Esophagus muscularis mucosa (tissue), 4 donors: Measurements from ENCODE around the gene S1PR1. TPM values are rescaled to one million over a fixed set of nuclear protein-coding genes. Genes with fewer than 3 reads are reported as not detected.
A peak's percentile ranks its signal among the peaks of the same experiment; 100 is the strongest.
"Not testable (repeated sequence)": the region's sequence is repeated elsewhere in the genome, so short reads cannot be mapped to it uniquely, and the experiment has no call there.

Experiments
- DNase-seq: peaks from one replicate; pipeline ENCODE4 v3.0.0-alpha.2; 2017; ENCODE audit errors: extremely low spot score
- H3K27ac ChIP-seq, 4 donors: fragments of 200-600 bp; sonication (generic); replicated peaks in 1 of 4; 1 replicate in 3 of 4; 2 replicates in 1 of 4; pipeline ENCODE4 v1.5.1; 2016 to 2019; ENCODE audit warnings: mild to moderate bottlenecking in 1 of 4
- H3K27me3 ChIP-seq, 4 donors: fragments of 200-600 bp; sonication (generic); one replicate each; pipeline versions ENCODE4 v1.5.1 to v1.6.0; 2016 to 2019
- H3K36me3 ChIP-seq, 4 donors: fragments of 200-600 bp; sonication (generic); one replicate each; pipeline ENCODE4 v1.5.1; 2016 to 2019
- H3K4me1 ChIP-seq, 4 donors: fragments of 200-600 bp; sonication (generic); one replicate each; pipeline ENCODE4 v1.5.1; 2016 to 2019
- H3K4me3 ChIP-seq, 4 donors: fragments of 200-600 bp; sonication (generic); 1 replicate in 2 of 4; 2 replicates in 2 of 4; pipeline ENCODE4 v1.5.1; 2016 to 2019; ENCODE audit warnings: mild to moderate bottlenecking in 4 of 4, moderate library complexity in 1 of 4
- H3K9me3 ChIP-seq, 4 donors: fragments of 200-600 bp; sonication (generic); 1 replicate in 3 of 4; 2 replicates in 1 of 4; pipeline ENCODE4 v1.5.1; 2016 to 2019
- CTCF ChIP-seq, 3 experiments: fragments of 200-600 bp in 2 of 3; fragments of 450-650 bp in 1 of 3; sonication (generic) in 2 of 3; IDR thresholded peaks; one replicate each; pipeline ENCODE4 v1.5.1; 2017 to 2019; ENCODE audit warnings: antibody characterized with exemption in 3 of 3, mild to moderate bottlenecking in 2 of 3, moderate library complexity in 1 of 3
- EP300 ChIP-seq: sonication (generic); formaldehyde crosslinking; IDR thresholded peaks from one replicate; pipeline ENCODE4 v1.6.1; 2017; ENCODE audit warnings: antibody characterized with exemption
- POLR2A ChIP-seq: fragments of 450-650 bp; IDR thresholded peaks from one replicate; pipeline ENCODE4 v1.6.1; 2017; ENCODE audit warnings: antibody characterized with exemption, moderate library complexity, mild to moderate bottlenecking, low read depth
- POLR2AphosphoS5 ChIP-seq, 2 donors: sonication (generic); formaldehyde crosslinking; IDR thresholded peaks; one replicate each; pipeline ENCODE4 v1.6.1; 2017; ENCODE audit warnings: antibody characterized with exemption in 2 of 2
- WGBS: methylation state at CpG from one replicate; pipeline ENCODE4 v1.1.5; 2018; 5-methylcytosine and 5-hydroxymethylcytosine counted together
- intact Hi-C: fragments of 100-400 bp; cut with DNase I; formaldehyde crosslinking; loops from one replicate; pipeline ENCODE4 v1.15.1; 2023
- total RNA-seq, 4 donors: library from RNA; depleted of rRNA; stranded (reverse); fragments of >200 nt; gene quantifications; one replicate each; pipeline versions ENCODE4 v1.1.0 to v1.2.1, GENCODE V29; 2016

The S1PR1 gene
- 10 to 100 TPM; 17.9 to 98.5 (median 77.4) TPM for total RNA-seq

- H3K36me3 ChIP-seq, result peaks cover 0 to 27% (median 14%) of the 10 kb centered on the region in 4 donors
- TF ChIP-seq CTCF (IDR thresholded peaks at IDR 0.05), result no peak
- TF ChIP-seq POLR2AphosphoS5 (IDR thresholded peaks at IDR 0.05), result peak; percentile 79 to 81
- H3K27ac ChIP-seq, result peak within 1 kb of the TSS; percentile 82 to 87 (median 84)
- H3K4me3 ChIP-seq, result peak within 1 kb of the TSS; percentile 65 to 85 (median 71)
- peaks cover 0 to 3% (median 0%) of the 10 kb centered on the region in 4 donors for H3K27me3 ChIP-seq
- no peak for DNase-seq
- H3K4me1 ChIP-seq, result peaks cover 17 to 36% (median 30%) of the 10 kb centered on the region in 4 donors
- under 1% methylated on average over 40 of the region's 46 CpGs for WGBS
- intact Hi-C loops, result loop anchor here (5.0 kb wide), 2 partner anchors 51 to 209 kb away; partner anchors contain the start of gene DPH5
- no peaks in the 10 kb centered on the region for H3K9me3 ChIP-seq
Observed at GRCh38 chr1:101236516-101237228, at the start of gene S1PR1. S1PR1 (plus strand) TSS chr1:101237019; CDS start chr1:101238985, 1,966 bp downstream.

GRCh38 chr1:101187297-101187696 lies 49.5 kb upstream of the S1PR1 start:
- no peak for DNase-seq
- peaks cover 0 to 12% (median 2%) of the 10 kb centered on the region in 4 donors for H3K4me1 ChIP-seq
- TF ChIP-seq CTCF (IDR thresholded peaks at IDR 0.05) (no peak), POLR2AphosphoS5 (IDR thresholded peaks at IDR 0.05) (no peak), POLR2A (no peak), EP300 (no peak)
- H3K27me3 ChIP-seq, result no peaks in the 10 kb centered on the region
- intact Hi-C loops, result no loop called here
- no peaks in the 10 kb centered on the region for H3K36me3 ChIP-seq
- no peak overlapping the region for H3K27ac ChIP-seq
- no peak overlapping the region for H3K4me3 ChIP-seq
- no peaks in the 10 kb centered on the region for H3K9me3 ChIP-seq

- no peaks in the 10 kb centered on the region for H3K9me3 ChIP-seq
- no peaks in the 10 kb centered on the region for H3K27me3 ChIP-seq
- H3K36me3 ChIP-seq, result no peaks in the 10 kb centered on the region
- 72% methylated on average over 1 of the region's 1 CpG for WGBS
- peaks cover 0 to 12% (median 0%) of the 10 kb centered on the region in 4 donors for H3K4me1 ChIP-seq
- no peak for DNase-seq
- no peak overlapping the region for H3K27ac ChIP-seq
- TF ChIP-seq EP300 (no peak), CTCF (IDR thresholded peaks at IDR 0.05) (no peak), POLR2A (no peak), POLR2AphosphoS5 (IDR thresholded peaks at IDR 0.05) (no peak)
- no peak overlapping the region for H3K4me3 ChIP-seq
- intact Hi-C loops, result no loop called here
Observed at GRCh38 chr1:101188331-101188730, 48.5 kb upstream of the S1PR1 start.

GRCh38 chr1:101188968-101189367 lies 47.9 kb upstream of the S1PR1 start:
- H3K9me3 ChIP-seq, H3K27ac ChIP-seq, H3K4me3 ChIP-seq, DNase-seq, H3K27me3 ChIP-seq, H3K36me3 ChIP-seq, intact Hi-C loops: not testable (repeated sequence)
- peaks cover 0 to 12% (median 0%) of the 10 kb centered on the region in 4 donors for H3K4me1 ChIP-seq

GRCh38 chr1:101190441-101190840 lies 46.4 kb upstream of the S1PR1 start:
- Histone ChIP-seq H3K4me1 (peaks cover 0 to 12% (median 0%) of the 10 kb centered on the region in 4 donors), H3K27me3 (no peaks in the 10 kb centered on the region), H3K4me3 (no peak overlapping the region), H3K9me3 (no peaks in the 10 kb centered on the region), H3K27ac (no peak overlapping the region), H3K36me3 (no peaks in the 10 kb centered on the region)
- 74% methylated on average over 4 of the region's 4 CpGs for WGBS
- TF ChIP-seq EP300, result no peak
- TF ChIP-seq POLR2AphosphoS5 (IDR thresholded peaks at IDR 0.05), result no peak
- TF ChIP-seq CTCF (IDR thresholded peaks at IDR 0.05), result no peak
- no peak for TF ChIP-seq POLR2A
- no peak for DNase-seq
- intact Hi-C loops, result no loop called here
